Bronchial epithelial cell (primary cell): ENCODE measurements around the gene SKOR2. TPM values are rescaled to one million over a fixed set of nuclear protein-coding genes. Genes with fewer than 3 reads are reported as not detected.

Source experiments
- DNase-seq: peaks from one replicate; pipeline ENCODE4 v3.0.0-alpha.2; 2010; ENCODE audit warnings: low read depth
- FAIRE-seq: peaks from 2 replicates; lab custom pipeline; 2011; peaks lifted over from hg19 to GRCh38; lab: Jason Lieb, UNC
- H3K27me3 ChIP-seq: 2 replicates; pipeline ENCODE4 v1.5.1; 2011; ENCODE audit warnings: low read length; ENCODE audit not compliant: control insufficient read depth, insufficient read depth
- H3K36me3 ChIP-seq: 2 replicates; pipeline ENCODE4 v1.5.1; 2011; ENCODE audit warnings: low read length; ENCODE audit not compliant: control insufficient read depth, insufficient read depth
- H3K4me3 ChIP-seq: 2 replicates; pipeline ENCODE4 v1.5.1; 2011; ENCODE audit warnings: mild to moderate bottlenecking, low read depth, low read length, control low read depth
- total RNA-seq: library from RNA; depleted of rRNA; stranded (reverse); fragments of >200 nt; gene quantifications from 2 replicates; pipeline ENCODE4 v1.2.1, GENCODE V29; 2014
- TF ChIP-seq, protein P1 (sequence below): IDR thresholded peaks from 2 replicates; pipeline ENCODE4 v1.5.1; 2011; ENCODE audit warnings: mild to moderate bottlenecking, moderate library complexity, low read length, control low read depth, inconsistent platforms; ENCODE audit not compliant: insufficient read depth, severe bottlenecking

The SKOR2 gene
- total RNA-seq, 1 donor from 2014 or later = not detected

DNA sequence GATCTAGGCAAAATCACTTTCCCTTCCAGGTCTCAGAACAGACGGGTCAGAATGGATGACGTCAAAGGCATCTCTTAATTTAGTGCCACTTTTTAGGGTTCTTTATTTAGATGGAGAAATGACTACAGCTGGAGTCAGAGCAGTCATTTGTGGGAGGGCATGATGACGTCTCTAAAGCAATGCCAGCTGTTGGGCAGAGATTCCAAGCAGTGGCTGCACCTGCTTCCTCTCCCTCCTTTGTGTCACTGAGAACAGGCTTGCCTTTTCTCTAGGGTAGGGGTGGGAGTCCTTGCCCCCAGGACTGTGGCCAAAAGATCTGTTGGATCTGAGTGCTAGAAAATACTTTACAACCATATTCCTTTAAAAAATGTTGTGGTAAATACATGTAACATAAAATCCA lies 28.7 kb upstream of the SKOR2 start:
- TF ChIP-seq, protein P1, sequence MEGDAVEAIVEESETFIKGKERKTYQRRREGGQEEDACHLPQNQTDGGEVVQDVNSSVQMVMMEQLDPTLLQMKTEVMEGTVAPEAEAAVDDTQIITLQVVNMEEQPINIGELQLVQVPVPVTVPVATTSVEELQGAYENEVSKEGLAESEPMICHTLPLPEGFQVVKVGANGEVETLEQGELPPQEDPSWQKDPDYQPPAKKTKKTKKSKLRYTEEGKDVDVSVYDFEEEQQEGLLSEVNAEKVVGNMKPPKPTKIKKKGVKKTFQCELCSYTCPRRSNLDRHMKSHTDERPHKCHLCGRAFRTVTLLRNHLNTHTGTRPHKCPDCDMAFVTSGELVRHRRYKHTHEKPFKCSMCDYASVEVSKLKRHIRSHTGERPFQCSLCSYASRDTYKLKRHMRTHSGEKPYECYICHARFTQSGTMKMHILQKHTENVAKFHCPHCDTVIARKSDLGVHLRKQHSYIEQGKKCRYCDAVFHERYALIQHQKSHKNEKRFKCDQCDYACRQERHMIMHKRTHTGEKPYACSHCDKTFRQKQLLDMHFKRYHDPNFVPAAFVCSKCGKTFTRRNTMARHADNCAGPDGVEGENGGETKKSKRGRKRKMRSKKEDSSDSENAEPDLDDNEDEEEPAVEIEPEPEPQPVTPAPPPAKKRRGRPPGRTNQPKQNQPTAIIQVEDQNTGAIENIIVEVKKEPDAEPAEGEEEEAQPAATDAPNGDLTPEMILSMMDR = no peak
- H3K27me3 ChIP-seq = no peaks in the 10 kb centered on the region
- no peaks in the 10 kb centered on the region for H3K36me3 ChIP-seq
- H3K4me3 ChIP-seq = no peak overlapping the region
- no peak for FAIRE-seq
- DNase-seq = no peak

DNA sequence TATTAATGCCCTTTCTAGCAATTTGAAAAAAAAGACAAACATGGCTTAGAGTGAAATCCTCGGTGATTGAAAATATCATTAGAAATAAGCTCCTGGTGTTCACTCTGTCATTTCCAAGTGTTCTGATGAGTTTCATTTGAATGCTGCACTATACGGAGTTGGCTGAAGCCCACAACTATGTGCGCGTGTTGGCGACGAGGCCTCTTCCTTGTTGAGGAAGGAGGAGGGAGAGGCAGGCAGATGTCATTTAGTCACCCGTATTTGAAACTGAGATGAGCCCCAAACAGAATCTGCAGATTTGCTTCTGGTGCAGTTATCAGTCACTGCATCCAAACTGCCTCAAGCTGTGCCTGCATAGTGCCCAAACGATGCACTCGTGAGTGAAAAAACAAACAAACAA lies 23.5 kb upstream of the SKOR2 start:
- Histone ChIP-seq H3K36me3 (no peaks in the 10 kb centered on the region), H3K27me3 (no peaks in the 10 kb centered on the region), H3K4me3 (no peak overlapping the region)
- DNase-seq = no peak
- no peak for FAIRE-seq
- TF ChIP-seq, protein P1 = no peak

DNA sequence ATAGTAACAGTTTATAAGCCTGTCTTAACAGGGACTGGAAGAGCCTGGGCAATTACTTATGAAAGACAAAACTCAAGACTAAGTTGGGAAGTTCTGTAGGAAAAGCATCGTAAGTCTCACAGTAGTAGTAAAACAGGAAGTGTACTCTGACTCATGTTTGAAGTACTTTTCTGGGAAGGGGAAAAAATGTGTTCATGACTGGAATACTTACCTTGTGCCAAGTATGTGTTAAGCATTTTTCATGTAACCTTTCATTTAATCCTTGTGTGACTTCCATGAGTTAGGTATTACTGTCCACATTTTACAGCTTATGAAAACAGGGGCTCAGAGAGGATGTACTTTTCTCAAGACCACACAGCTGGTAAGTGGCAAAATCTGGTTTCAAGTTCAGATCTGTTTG lies 13.7 kb upstream of the SKOR2 start:
- DNase-seq = peak; percentile 42
- FAIRE-seq = no peak
- no peaks in the 10 kb centered on the region for H3K36me3 ChIP-seq
- peaks cover 27% of the 10 kb centered on the region for H3K27me3 ChIP-seq
- TF ChIP-seq, protein P1 = no peak
- no peak overlapping the region for H3K4me3 ChIP-seq

DNA sequence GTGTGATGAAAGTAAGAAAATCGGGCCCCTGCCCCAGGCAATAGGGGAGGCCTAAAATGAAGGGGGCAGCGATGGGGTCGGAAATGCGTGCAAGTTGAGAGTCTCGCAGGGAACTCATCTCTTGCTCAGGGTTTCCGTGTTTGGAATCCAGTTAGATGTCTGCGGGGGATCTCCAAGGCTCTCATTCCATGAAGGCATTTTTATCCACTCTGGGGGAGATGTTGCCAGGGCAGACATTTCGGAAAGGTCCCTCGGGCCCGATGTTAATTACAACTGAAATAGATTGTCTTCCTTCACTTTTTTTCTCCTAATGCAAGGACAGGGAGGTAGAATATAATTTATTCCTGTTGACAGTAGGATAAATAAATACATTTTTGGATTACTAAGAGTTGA lies 12.8 kb upstream of the SKOR2 start:
- Histone ChIP-seq H3K36me3 (no peaks in the 10 kb centered on the region), H3K27me3 (peaks cover 29% of the 10 kb centered on the region), H3K4me3 (no peak overlapping the region)
- TF ChIP-seq, protein P1 = no peak
- FAIRE-seq = no peak
- DNase-seq = no peak

DNA sequence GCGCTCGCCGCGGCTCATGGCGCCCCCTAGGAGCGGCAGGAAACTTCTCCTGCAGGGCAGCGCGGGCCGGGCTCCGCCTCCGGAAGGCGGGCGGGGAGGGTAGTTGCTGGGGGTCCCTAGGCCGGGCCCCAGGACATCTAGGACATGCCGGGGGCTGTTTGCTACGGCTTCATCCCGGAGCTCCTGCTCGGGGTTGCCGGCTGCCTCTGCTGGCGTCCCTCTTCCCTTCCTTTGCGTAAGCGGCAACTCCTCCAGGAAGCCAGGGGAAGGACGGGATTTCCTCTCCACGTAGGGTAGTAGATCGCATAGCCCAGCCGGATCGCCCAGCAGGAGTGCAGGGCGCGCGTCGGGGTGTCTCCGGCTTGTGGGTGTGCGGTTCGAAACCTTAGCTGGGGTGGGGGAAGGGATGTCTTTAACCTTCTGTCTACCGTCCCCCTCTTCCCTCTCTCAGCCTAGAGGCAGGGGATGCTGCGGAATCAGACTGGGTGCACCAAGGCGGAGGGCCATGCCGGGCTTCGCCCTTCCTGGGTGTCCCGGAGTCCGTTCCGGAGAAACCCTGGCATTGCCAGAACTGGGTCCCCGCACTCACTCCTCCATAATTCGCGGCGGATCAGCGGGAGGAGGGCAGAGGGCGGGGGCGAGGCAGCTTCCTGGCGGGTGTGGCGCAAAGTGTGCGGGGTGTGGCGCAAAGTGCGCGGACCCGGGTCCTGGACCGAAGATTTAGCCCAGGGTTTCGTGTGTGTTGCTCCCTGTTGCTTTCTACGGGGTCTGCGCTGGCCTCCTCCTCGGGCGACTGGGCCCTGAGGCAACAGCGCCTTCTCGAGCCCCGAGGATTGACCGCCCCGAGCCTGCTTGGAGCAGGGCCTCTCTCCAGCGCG lies 12.2 kb upstream of the SKOR2 start:
- Histone ChIP-seq H3K4me3 (no peak overlapping the region), H3K36me3 (no peaks in the 10 kb centered on the region), H3K27me3 (peaks cover 29% of the 10 kb centered on the region)
- DNase-seq (no peak), FAIRE-seq (no peak)
- TF ChIP-seq, protein P1 = no peak

DNA sequence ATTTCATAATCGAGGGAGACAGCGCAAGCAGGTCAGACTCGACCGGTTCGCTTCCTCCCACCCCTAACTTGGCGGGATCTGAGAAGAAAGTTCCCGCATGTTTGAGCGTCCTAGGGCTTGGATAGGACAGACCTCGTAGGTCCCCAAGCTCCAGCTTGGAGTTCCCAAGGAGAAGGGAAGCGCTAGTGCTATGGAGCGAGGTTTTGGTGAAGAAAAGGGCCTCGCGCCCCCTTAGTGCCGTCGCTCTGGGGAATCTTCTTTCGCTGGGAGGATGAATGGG lies 11.6 kb upstream of the SKOR2 start:
- no peak overlapping the region for H3K4me3 ChIP-seq
- H3K27me3 ChIP-seq = peaks cover 29% of the 10 kb centered on the region
- DNase-seq (no peak), FAIRE-seq (no peak)
- TF ChIP-seq, protein P1 = no peak
- H3K36me3 ChIP-seq = no peaks in the 10 kb centered on the region
